H1 (cell line): Measurements from ENCODE around the gene BRK1. TPM values are rescaled to one million over a fixed set of nuclear protein-coding genes. Genes with fewer than 3 reads are reported as not detected.

ENCODE experiments used
- CTCF ChIA-PET: fragments of 300-600 bp; sonication (Branson Sonifier 250); formaldehyde crosslinking; loops from one replicate; lab custom pipeline; 2021; ENCODE audit not compliant: partially characterized antibody; lab: Charles Lee
- POLR2A ChIA-PET: fragments of 300-600 bp; sonication (Branson Sonifier 250); formaldehyde crosslinking; loops from one replicate; lab custom pipeline; 2021; ENCODE audit warnings: inconsistent platforms; ENCODE audit not compliant: partially characterized antibody; lab: Charles Lee
- DNase-seq, 2 experiments: peaks; one replicate each; pipeline versions ENCODE4 v3.0.0 to v3.0.0-alpha.2; 2010 to 2022; ENCODE audit warnings: low spot score in 2 of 2, low read depth in 1 of 2, mixed read lengths in 1 of 2
- FAIRE-seq: peaks from 2 replicates; lab custom pipeline; 2011; peaks lifted over from hg19 to GRCh38; lab: Jason Lieb, UNC
- H2AFZ ChIP-seq: 2 replicates; pipeline ENCODE4 v1.8.1; 2012; ENCODE audit warnings: low read length, inconsistent platforms
- H2AK5ac ChIP-seq: 2 replicates; pipeline ENCODE4 v1.6.1; 2013; ENCODE audit warnings: low read depth, low read length
- H2BK120ac ChIP-seq: replicated peaks from 2 replicates; pipeline ENCODE3; 2013; ENCODE audit warnings: low read depth, low read length, inconsistent platforms
- H2BK12ac ChIP-seq: 2 replicates; pipeline ENCODE4 v1.6.1; 2013; ENCODE audit warnings: low read depth, low read length
- H2BK15ac ChIP-seq: 2 replicates; pipeline ENCODE4 v1.6.1; 2013; ENCODE audit warnings: low read length
- H2BK20ac ChIP-seq: 2 replicates; pipeline ENCODE4 v1.6.1; 2013; ENCODE audit warnings: low read length
- H2BK5ac ChIP-seq: 2 replicates; pipeline ENCODE4 v1.6.1; 2013; ENCODE audit warnings: low read depth, low read length
- H3K14ac ChIP-seq: 2 replicates; pipeline ENCODE4 v1.6.1; 2013; ENCODE audit warnings: inconsistent platforms; ENCODE audit not compliant: insufficient read length
- H3K18ac ChIP-seq: 2 replicates; pipeline ENCODE4 v1.6.1; 2013; ENCODE audit warnings: low read length; ENCODE audit errors: extremely low read depth
- H3K23ac ChIP-seq: 2 replicates; pipeline ENCODE4 v1.6.1; 2013; ENCODE audit warnings: inconsistent platforms; ENCODE audit not compliant: insufficient read length
- H3K23me2 ChIP-seq: 2 replicates; pipeline ENCODE4 v1.6.1; 2013; ENCODE audit warnings: low read depth, low read length
- H3K27ac ChIP-seq: 2 replicates; pipeline ENCODE4 v1.6.1; 2011; ENCODE audit warnings: low read depth, low read length, inconsistent platforms
- H3K27me3 ChIP-seq, 4 experiments: replicated peaks in 1 of 4; 1 replicate in 1 of 4; 2 replicates in 3 of 4; pipeline versions ENCODE4 v1.6.1 to v1.8.1; 2011 to 2013; ENCODE audit warnings: low read length in 3 of 4, mild to moderate bottlenecking in 3 of 4, inconsistent platforms in 2 of 4, mixed read lengths in 2 of 4, moderate library complexity in 1 of 4; ENCODE audit not compliant: control insufficient read depth in 3 of 4, insufficient read depth in 3 of 4; ENCODE audit errors: extremely low read depth in 1 of 4
- H3K36me3 ChIP-seq, 4 experiments: 2 replicates each; pipeline versions ENCODE4 v1.6.1 to v1.8.1; 2011 to 2013; ENCODE audit warnings: mild to moderate bottlenecking in 4 of 4, low read length in 3 of 4, moderate library complexity in 2 of 4, control low read depth in 1 of 4, inconsistent platforms in 1 of 4; ENCODE audit not compliant: insufficient read depth in 4 of 4, control insufficient read depth in 2 of 4
- H3K4ac ChIP-seq: replicated peaks from 2 replicates; pipeline ENCODE3; 2013; ENCODE audit warnings: low read length, low read depth, mixed read lengths, inconsistent platforms; ENCODE audit not compliant: insufficient read length
- H3K4me1 ChIP-seq, 4 experiments: replicated peaks in 1 of 4; 1 replicate in 1 of 4; 2 replicates in 3 of 4; pipeline versions ENCODE4 v1.6.1 to v1.8.1; 2011 to 2013; ENCODE audit warnings: low read length in 3 of 4, inconsistent platforms in 2 of 4, mixed read lengths in 1 of 4; ENCODE audit not compliant: insufficient read depth in 4 of 4, control insufficient read depth in 3 of 4
- H3K4me2 ChIP-seq, 2 experiments: 2 replicates each; pipeline versions ENCODE4 v1.6.1 to v1.8.1; 2011 to 2013; ENCODE audit warnings: low read depth in 2 of 2, low read length in 2 of 2, control low read depth in 1 of 2, inconsistent platforms in 1 of 2, mild to moderate bottlenecking in 1 of 2; ENCODE audit not compliant: insufficient read depth in 1 of 2
- H3K4me3 ChIP-seq, 4 experiments: fragments of 200-600, 300-600 bp in 1 of 4; sonication (generic), shearing (Covaris generic), sonication (Bioruptor Twin) in 1 of 4; 2 replicates each; pipeline versions ENCODE4 v1.5.1 to v1.8.1; 2011 to 2016; ENCODE audit warnings: low read length in 4 of 4, low read depth in 3 of 4, control low read depth in 2 of 4, inconsistent platforms in 2 of 4, mild to moderate bottlenecking in 2 of 4, mixed read lengths in 1 of 4, moderate library complexity in 1 of 4; ENCODE audit not compliant: insufficient read depth in 2 of 4; ENCODE audit errors: extremely low read depth in 1 of 4
- H3K56ac ChIP-seq: replicated peaks from 2 replicates; pipeline ENCODE3; 2013; ENCODE audit warnings: low read depth, mild to moderate bottlenecking, mixed read lengths, low read length, inconsistent platforms; ENCODE audit not compliant: insufficient read length
- H3K79me1 ChIP-seq: 2 replicates; pipeline ENCODE4 v1.6.1; 2013; ENCODE audit warnings: low read depth, low read length, control low read depth
- H3K79me2 ChIP-seq, 2 experiments: 2 replicates each; pipeline versions ENCODE4 v1.6.1 to v1.8.1; 2012 to 2013; ENCODE audit warnings: low read length in 2 of 2, mild to moderate bottlenecking in 2 of 2, inconsistent platforms in 1 of 2; ENCODE audit not compliant: insufficient read depth in 2 of 2, control insufficient read depth in 1 of 2
- H3K9ac ChIP-seq, 4 experiments: replicated peaks in 1 of 4; 1 replicate in 1 of 4; 2 replicates in 3 of 4; pipeline versions ENCODE4 v1.6.1 to v1.8.1; 2011 to 2013; ENCODE audit warnings: low read depth in 3 of 4, low read length in 3 of 4, control low read depth in 2 of 4, mild to moderate bottlenecking in 2 of 4, moderate library complexity in 2 of 4, inconsistent platforms in 1 of 4; ENCODE audit errors: extremely low read depth in 1 of 4
- H3K9me3 ChIP-seq, 2 experiments: 2 replicates each; pipeline versions ENCODE4 v1.6.1 to v1.8.1; 2012 to 2013; ENCODE audit warnings: mild to moderate bottlenecking in 2 of 2, moderate library complexity in 2 of 2, control low read depth in 1 of 2, inconsistent platforms in 1 of 2, low read depth in 1 of 2, low read length in 1 of 2, mixed read lengths in 1 of 2; ENCODE audit not compliant: insufficient read depth in 2 of 2
- H4K20me1 ChIP-seq, 2 experiments: replicated peaks in 1 of 2; 2 replicates each; pipeline versions ENCODE3 to v1.8.1; 2011 to 2013; ENCODE audit warnings: inconsistent platforms in 2 of 2, low read length in 2 of 2, mild to moderate bottlenecking in 1 of 2; ENCODE audit not compliant: insufficient read depth in 2 of 2, control insufficient read depth in 1 of 2
- H4K5ac ChIP-seq: 2 replicates; pipeline ENCODE4 v1.6.1; 2013; ENCODE audit warnings: low read length, low read depth, mixed read lengths, inconsistent platforms; ENCODE audit not compliant: insufficient read length
- H4K8ac ChIP-seq: 2 replicates; pipeline ENCODE4 v1.8.0; 2013; ENCODE audit warnings: mild to moderate bottlenecking, moderate library complexity, low read length, inconsistent platforms; ENCODE audit not compliant: insufficient read depth; ENCODE audit errors: extremely low read depth
- H4K91ac ChIP-seq: replicated peaks from 2 replicates; pipeline ENCODE3; 2013; ENCODE audit warnings: low read length, mixed read lengths, inconsistent platforms; ENCODE audit not compliant: insufficient read length
- BCL11A ChIP-seq, 2 experiments: IDR thresholded peaks; one replicate each; pipeline ENCODE4 v1.6.1; 2011; ENCODE audit warnings: low read depth in 2 of 2, low read length in 2 of 2, mild to moderate bottlenecking in 2 of 2
- CEBPB ChIP-seq: IDR thresholded peaks from 2 replicates; pipeline ENCODE4 v1.6.1; 2012; ENCODE audit warnings: low read depth, low read length
- CHD1 ChIP-seq: IDR thresholded peaks from 2 replicates; pipeline ENCODE4 v1.6.1; 2012; ENCODE audit warnings: low read depth, low read length, improper control_type of control experiment
- EP300 ChIP-seq, 2 experiments: IDR thresholded peaks; 1 replicate in 1 of 2; 2 replicates in 1 of 2; pipeline ENCODE4 v1.6.1; 2011 to 2012; ENCODE audit warnings: low read depth in 2 of 2, low read length in 2 of 2, mild to moderate bottlenecking in 2 of 2, borderline replicate concordance in 1 of 2, inconsistent platforms in 1 of 2, moderate library complexity in 1 of 2
- POLR2A ChIP-seq, 2 experiments: IDR thresholded peaks; 1 replicate in 1 of 2; 2 replicates in 1 of 2; pipeline ENCODE4 v1.6.1; 2011; ENCODE audit warnings: low read depth in 2 of 2, low read length in 2 of 2, mild to moderate bottlenecking in 2 of 2; ENCODE audit errors: control extremely low read depth in 1 of 2
- RNF2 ChIP-seq: fragments of 200-900, 300-1000 bp; sonication (generic); IDR thresholded peaks from 2 replicates; pipeline ENCODE4 v1.7.1; 2016; ENCODE audit warnings: borderline replicate concordance, low read depth, mild to moderate bottlenecking, antibody characterized with exemption, low read length; ENCODE audit not compliant: poor library complexity, severe bottlenecking; ENCODE audit errors: missing control alignments
- RXRA ChIP-seq: IDR thresholded peaks from 2 replicates; pipeline ENCODE4 v1.6.1; 2011; ENCODE audit warnings: low read depth, mild to moderate bottlenecking, low read length, moderate library complexity; ENCODE audit not compliant: insufficient read depth
- TAF1 ChIP-seq: IDR thresholded peaks from 2 replicates; pipeline ENCODE4 v1.6.1; 2011; ENCODE audit warnings: mild to moderate bottlenecking, low read depth, low read length
- TCF12 ChIP-seq: IDR thresholded peaks from 2 replicates; pipeline ENCODE4 v1.6.1; 2011; ENCODE audit warnings: low read depth, mild to moderate bottlenecking, low read length
- TEAD4 ChIP-seq: IDR thresholded peaks from 2 replicates; pipeline ENCODE4 v1.6.1; 2012; ENCODE audit warnings: low read depth, low read length, inconsistent platforms, mixed read lengths
- WGBS, 2 experiments: shearing (Covaris generic) in 1 of 2; methylation state at CpG; one replicate each; pipeline versions ENCODE4 v1.1.6 to v1.1.7; 2013 to 2015; ENCODE audit warnings: low lambda C conversion rate in 2 of 2, mixed read lengths in 2 of 2, inconsistent platforms in 1 of 2, low coverage in 1 of 2, missing lambda C conversion rate in 1 of 2; ENCODE audit not compliant: insufficient replicate concordance in 2 of 2, insufficient coverage in 1 of 2, insufficient read length in 1 of 2; ENCODE audit errors: extremely low coverage in 1 of 2, missing lambda C conversion rate in 1 of 2; 5-methylcytosine and 5-hydroxymethylcytosine counted together
- polyA plus RNA-seq, 7 experiments: library from polyadenylated mRNA; depleted of rRNA in 3 of 7; stranded (reverse) in 5 of 7; unstranded in 2 of 7; fragments of >200 nt in 5 of 7; fragments of 200-250 nt in 2 of 7; gene quantifications; 1 replicate in 5 of 7; 2 replicates in 1 of 7; 4 replicates in 1 of 7; pipeline versions ENCODE4 v1.2.1 to v1.2.3, GENCODE V29; 2011 to 2013; ENCODE audit warnings: missing spikeins in 2 of 7, mixed read lengths in 2 of 7
- total RNA-seq: library from RNA; stranded (reverse); fragmentation: NEBNext Ultra II Directional; extraction: Animal tissue kit (Norgen Biotek cat#: 25700); gene quantifications from 2 replicates; pipeline ENCODE4 v1.2.1, GENCODE V29; 2021
- TF ChIP-seq, protein P1 (sequence below), 3 experiments: IDR thresholded peaks; 1 replicate in 2 of 3; 2 replicates in 1 of 3; pipeline versions ENCODE4 v1.5.1 to v1.6.1; 2011; ENCODE audit warnings: low read length in 3 of 3, mild to moderate bottlenecking in 3 of 3, inconsistent platforms in 2 of 3, low read depth in 1 of 3, moderate library complexity in 1 of 3; ENCODE audit not compliant: insufficient read depth in 1 of 3; ENCODE audit errors: control extremely low read depth in 1 of 3

Gene BRK1
- total and polyA plus RNA-seq, 2 of the 8 experiments (the other 6 are each of a cell fraction or from before 2014, with no cell fraction given), result 137 to 164 TPM

DNA sequence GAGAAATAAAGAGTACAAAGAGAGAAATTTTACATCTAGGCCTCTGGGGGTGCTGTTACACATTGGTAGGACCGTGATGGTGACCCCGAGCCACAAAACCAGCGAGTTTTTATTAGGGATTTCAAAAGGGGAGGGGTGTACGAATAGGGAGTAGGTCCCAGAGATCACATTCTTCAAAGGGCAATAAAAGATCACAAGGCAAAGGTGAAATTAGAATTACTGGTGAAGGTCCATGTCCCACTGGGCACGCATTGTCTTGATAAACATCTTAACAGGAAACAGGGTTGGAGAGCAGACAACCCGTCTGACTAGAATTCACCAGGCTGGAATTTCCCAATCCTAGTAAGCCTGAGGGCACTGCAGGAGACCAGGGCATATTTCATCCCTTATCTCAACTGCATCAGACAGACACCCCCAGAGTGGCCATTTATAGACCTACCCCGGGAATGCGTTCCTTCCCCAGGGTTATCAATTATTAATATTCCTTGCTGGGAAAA lies 53.6 kb downstream of the BRK1 start:
- no peaks in the 10 kb centered on the region for H4K20me1 ChIP-seq
- no peaks in the 10 kb centered on the region; a peak in 1 of 7 replicates for H3K27me3 ChIP-seq
- H3K9ac ChIP-seq, result no peak overlapping the region
- CTCF ChIA-PET, result interaction anchor here (5.7 kb wide), 1 partner anchor 23 kb away, joined by 38 read pairs; no protein-coding TSS in a partner anchor
- no peak overlapping the region for H3K56ac ChIP-seq
- no peak overlapping the region for H2BK15ac ChIP-seq
- peaks cover 0 to 2% (median 0%) of the 10 kb centered on the region in 4 experiments; a peak in 2 of 7 replicates for H3K4me1 ChIP-seq
- H3K18ac ChIP-seq, result no peak overlapping the region
- H4K8ac ChIP-seq, result no peak overlapping the region
- no peak overlapping the region for H2AK5ac ChIP-seq
- no peak overlapping the region for H3K27ac ChIP-seq
- H4K91ac ChIP-seq, result no peak overlapping the region
- DNase-seq (no peak), FAIRE-seq (no peak)
- POLR2A ChIA-PET, result no interaction called here
- no peak overlapping the region for H3K4ac ChIP-seq
- H3K4me3 ChIP-seq, result no peak overlapping the region
- no peak overlapping the region for H2BK20ac ChIP-seq
- H3K36me3 ChIP-seq, result no peaks in the 10 kb centered on the region
- no peak overlapping the region for H3K23ac ChIP-seq
- no peak overlapping the region for H3K14ac ChIP-seq
- H2BK120ac ChIP-seq, result no peak overlapping the region
- peaks cover 6% of the 10 kb centered on the region; the same call in 1 of the 2 replicates for H3K23me2 ChIP-seq
- H4K5ac ChIP-seq, result no peak overlapping the region
- no peak overlapping the region for H3K4me2 ChIP-seq
- peaks cover 14 to 17% of the 10 kb centered on the region in 2 experiments; a peak in 3 of 4 replicates for H3K9me3 ChIP-seq
- no peak overlapping the region for H2BK5ac ChIP-seq
- no peaks in the 10 kb centered on the region for H3K79me1 ChIP-seq
- WGBS, 2 experiments, result 72% methylated on average over 8 of the region's 8 CpGs; no CpG with 5 or more reads in 1 of the 2 experiments
- no peak overlapping the region for H2AFZ ChIP-seq
- no peak overlapping the region for H2BK12ac ChIP-seq
- H3K79me2 ChIP-seq, result no peaks in the 10 kb centered on the region
- TF ChIP-seq RNF2, result no peak
- TF ChIP-seq, protein P1, sequence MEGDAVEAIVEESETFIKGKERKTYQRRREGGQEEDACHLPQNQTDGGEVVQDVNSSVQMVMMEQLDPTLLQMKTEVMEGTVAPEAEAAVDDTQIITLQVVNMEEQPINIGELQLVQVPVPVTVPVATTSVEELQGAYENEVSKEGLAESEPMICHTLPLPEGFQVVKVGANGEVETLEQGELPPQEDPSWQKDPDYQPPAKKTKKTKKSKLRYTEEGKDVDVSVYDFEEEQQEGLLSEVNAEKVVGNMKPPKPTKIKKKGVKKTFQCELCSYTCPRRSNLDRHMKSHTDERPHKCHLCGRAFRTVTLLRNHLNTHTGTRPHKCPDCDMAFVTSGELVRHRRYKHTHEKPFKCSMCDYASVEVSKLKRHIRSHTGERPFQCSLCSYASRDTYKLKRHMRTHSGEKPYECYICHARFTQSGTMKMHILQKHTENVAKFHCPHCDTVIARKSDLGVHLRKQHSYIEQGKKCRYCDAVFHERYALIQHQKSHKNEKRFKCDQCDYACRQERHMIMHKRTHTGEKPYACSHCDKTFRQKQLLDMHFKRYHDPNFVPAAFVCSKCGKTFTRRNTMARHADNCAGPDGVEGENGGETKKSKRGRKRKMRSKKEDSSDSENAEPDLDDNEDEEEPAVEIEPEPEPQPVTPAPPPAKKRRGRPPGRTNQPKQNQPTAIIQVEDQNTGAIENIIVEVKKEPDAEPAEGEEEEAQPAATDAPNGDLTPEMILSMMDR (IDR thresholded peaks at IDR 0.05; ENCODE audit: control extremely low read depth in 1 of 3, insufficient read depth in 1 of 3, low read depth in 1 of 3, low read length in 3 of 3), result peak in 1 of 3 experiments; percentile 32; a peak in 1 of 4 replicates
- no peak for TF ChIP-seq TAF1
- TF ChIP-seq EP300 (IDR thresholded peaks at IDR 0.05; ENCODE audit: borderline replicate concordance in 1 of 2, low read depth in 2 of 2, low read length in 2 of 2), result peak in 1 of 2 experiments; percentile 95; a peak in 1 of 3 replicates
- 0 out of 2 replicates have a peak, but pooled peaks have one; percentile 14 for TF ChIP-seq TEAD4
- peak; percentile 75 for TF ChIP-seq CEBPB
- TF ChIP-seq CHD1, result no peak
- TF ChIP-seq POLR2A (IDR thresholded peaks at IDR 0.05; ENCODE audit: control extremely low read depth in 1 of 2, low read depth in 2 of 2, low read length in 2 of 2), result no peak
- no peak for TF ChIP-seq RXRA
- TF ChIP-seq BCL11A (IDR thresholded peaks at IDR 0.05; ENCODE audit: low read depth in 2 of 2, low read length in 2 of 2), result no peak
- peak; percentile 36; the same call in 1 of the 2 replicates for TF ChIP-seq TCF12
